PFSK-1 (cell line): ENCODE measurements around the gene MXRA5.

Source experiments
- POLR2AphosphoS5 ChIP-seq: IDR thresholded peaks from 2 replicates; pipeline ENCODE4 v1.6.1; 2012; ENCODE audit warnings: low read depth, mild to moderate bottlenecking, control low read depth, low read length, moderate library complexity
- SIN3A ChIP-seq: IDR thresholded peaks from 2 replicates; pipeline ENCODE4 v1.6.1; 2012; ENCODE audit warnings: mild to moderate bottlenecking, low read length, moderate library complexity, borderline replicate concordance; ENCODE audit not compliant: insufficient read depth
- TAF1 ChIP-seq: IDR thresholded peaks from 2 replicates; pipeline ENCODE4 v1.6.1; 2012; ENCODE audit warnings: low read length, control low read depth, borderline replicate concordance; ENCODE audit not compliant: insufficient read depth
- TF ChIP-seq, protein P1 (sequence below), 2 experiments: IDR thresholded peaks; 2 replicates each; pipeline versions ENCODE4 v1.6.1 to v1.8.0; 2011 to 2012; ENCODE audit warnings: low read depth in 2 of 2, low read length in 2 of 2, control low read depth in 1 of 2, inconsistent platforms in 1 of 2, mild to moderate bottlenecking in 1 of 2, moderate library complexity in 1 of 2; ENCODE audit not compliant: insufficient read depth in 1 of 2

DNA sequence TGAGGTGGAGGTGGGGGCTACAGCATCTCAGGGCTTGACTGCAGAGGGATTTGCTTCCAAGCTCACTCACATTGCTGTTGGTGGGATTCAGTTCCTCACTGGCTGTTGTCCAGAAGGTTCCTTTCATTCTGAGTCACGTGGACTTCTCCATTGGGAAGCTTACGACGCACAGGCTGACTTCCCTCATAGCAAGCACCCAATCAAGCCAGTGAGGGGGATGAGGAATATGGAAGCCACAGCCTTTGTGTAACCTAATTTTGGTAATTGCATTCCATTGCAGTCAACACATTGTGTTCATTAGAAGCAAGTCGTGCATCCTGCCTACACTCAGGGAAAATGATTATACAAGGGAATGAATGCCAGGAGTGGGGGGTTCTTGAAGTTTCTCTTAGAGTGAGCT lies 32.7 kb upstream of the MXRA5 start:
- TF ChIP-seq, protein P1, sequence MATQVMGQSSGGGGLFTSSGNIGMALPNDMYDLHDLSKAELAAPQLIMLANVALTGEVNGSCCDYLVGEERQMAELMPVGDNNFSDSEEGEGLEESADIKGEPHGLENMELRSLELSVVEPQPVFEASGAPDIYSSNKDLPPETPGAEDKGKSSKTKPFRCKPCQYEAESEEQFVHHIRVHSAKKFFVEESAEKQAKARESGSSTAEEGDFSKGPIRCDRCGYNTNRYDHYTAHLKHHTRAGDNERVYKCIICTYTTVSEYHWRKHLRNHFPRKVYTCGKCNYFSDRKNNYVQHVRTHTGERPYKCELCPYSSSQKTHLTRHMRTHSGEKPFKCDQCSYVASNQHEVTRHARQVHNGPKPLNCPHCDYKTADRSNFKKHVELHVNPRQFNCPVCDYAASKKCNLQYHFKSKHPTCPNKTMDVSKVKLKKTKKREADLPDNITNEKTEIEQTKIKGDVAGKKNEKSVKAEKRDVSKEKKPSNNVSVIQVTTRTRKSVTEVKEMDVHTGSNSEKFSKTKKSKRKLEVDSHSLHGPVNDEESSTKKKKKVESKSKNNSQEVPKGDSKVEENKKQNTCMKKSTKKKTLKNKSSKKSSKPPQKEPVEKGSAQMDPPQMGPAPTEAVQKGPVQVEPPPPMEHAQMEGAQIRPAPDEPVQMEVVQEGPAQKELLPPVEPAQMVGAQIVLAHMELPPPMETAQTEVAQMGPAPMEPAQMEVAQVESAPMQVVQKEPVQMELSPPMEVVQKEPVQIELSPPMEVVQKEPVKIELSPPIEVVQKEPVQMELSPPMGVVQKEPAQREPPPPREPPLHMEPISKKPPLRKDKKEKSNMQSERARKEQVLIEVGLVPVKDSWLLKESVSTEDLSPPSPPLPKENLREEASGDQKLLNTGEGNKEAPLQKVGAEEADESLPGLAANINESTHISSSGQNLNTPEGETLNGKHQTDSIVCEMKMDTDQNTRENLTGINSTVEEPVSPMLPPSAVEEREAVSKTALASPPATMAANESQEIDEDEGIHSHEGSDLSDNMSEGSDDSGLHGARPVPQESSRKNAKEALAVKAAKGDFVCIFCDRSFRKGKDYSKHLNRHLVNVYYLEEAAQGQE (IDR thresholded peaks at IDR 0.05; ENCODE audit: insufficient read depth in 1 of 2, low read depth in 2 of 2, low read length in 2 of 2): no peak
- TF ChIP-seq TAF1 (no peak), POLR2AphosphoS5 (no peak), SIN3A (no peak)
